Epithelial cell of proximal tubule (primary cell): ENCODE measurements around the gene WDR18. TPM values are rescaled to one million over a fixed set of nuclear protein-coding genes. Genes with fewer than 3 reads are reported as not detected.

ENCODE experiments used
- DNase-seq: peaks from one replicate; pipeline ENCODE4 v3.0.0-alpha.2; 2011; ENCODE audit warnings: low read depth
- H3K4me3 ChIP-seq: 2 replicates; pipeline ENCODE4 v1.5.1; 2011; ENCODE audit warnings: low read depth, mild to moderate bottlenecking, low read length
- total RNA-seq: library from RNA; depleted of rRNA; stranded (reverse); fragments of >200 nt; gene quantifications from 2 replicates; pipeline ENCODE4 v1.2.3, GENCODE V29; 2015
- TF ChIP-seq, protein P1 (sequence below): conservative IDR thresholded peaks from 2 replicates; pipeline ENCODE4 v1.5.1; 2012; ENCODE audit warnings: low read depth, mild to moderate bottlenecking, low read length

The WDR18 gene
- total RNA-seq, 1 donor from 2014 or later, result 71.0 TPM

DNA sequence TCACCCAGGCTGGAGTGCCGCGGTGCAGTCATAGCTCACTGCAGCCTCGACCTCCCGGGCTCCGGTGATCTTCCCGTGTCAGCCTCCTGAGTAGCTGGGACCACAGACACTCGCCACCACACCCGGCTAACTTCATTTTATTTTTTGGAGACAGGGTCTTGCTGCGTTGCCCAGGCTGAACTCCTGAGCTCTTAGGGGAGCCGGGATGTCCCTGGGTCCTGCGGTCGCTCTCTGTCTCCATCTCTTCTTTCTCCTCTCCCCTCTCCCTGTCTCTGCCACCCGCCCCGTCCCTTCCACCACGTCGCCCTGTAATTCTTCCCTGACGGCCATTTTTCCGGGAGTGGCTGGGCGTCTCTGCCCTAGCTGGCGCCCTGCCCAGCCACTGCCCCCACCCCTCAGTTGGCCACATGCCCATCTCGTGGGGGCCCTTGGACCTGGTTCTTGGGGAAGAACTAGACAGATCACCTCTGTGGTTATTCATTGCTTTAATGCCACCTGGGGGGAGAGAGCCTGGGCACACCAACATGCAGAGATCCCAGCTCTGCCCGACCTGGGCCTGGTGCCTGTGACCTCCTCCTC lies 39.4 kb upstream of the WDR18 start:
- H3K4me3 ChIP-seq, result no peak overlapping the region
- TF ChIP-seq, protein P1, sequence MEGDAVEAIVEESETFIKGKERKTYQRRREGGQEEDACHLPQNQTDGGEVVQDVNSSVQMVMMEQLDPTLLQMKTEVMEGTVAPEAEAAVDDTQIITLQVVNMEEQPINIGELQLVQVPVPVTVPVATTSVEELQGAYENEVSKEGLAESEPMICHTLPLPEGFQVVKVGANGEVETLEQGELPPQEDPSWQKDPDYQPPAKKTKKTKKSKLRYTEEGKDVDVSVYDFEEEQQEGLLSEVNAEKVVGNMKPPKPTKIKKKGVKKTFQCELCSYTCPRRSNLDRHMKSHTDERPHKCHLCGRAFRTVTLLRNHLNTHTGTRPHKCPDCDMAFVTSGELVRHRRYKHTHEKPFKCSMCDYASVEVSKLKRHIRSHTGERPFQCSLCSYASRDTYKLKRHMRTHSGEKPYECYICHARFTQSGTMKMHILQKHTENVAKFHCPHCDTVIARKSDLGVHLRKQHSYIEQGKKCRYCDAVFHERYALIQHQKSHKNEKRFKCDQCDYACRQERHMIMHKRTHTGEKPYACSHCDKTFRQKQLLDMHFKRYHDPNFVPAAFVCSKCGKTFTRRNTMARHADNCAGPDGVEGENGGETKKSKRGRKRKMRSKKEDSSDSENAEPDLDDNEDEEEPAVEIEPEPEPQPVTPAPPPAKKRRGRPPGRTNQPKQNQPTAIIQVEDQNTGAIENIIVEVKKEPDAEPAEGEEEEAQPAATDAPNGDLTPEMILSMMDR, result no peak
- no peak for DNase-seq

DNA sequence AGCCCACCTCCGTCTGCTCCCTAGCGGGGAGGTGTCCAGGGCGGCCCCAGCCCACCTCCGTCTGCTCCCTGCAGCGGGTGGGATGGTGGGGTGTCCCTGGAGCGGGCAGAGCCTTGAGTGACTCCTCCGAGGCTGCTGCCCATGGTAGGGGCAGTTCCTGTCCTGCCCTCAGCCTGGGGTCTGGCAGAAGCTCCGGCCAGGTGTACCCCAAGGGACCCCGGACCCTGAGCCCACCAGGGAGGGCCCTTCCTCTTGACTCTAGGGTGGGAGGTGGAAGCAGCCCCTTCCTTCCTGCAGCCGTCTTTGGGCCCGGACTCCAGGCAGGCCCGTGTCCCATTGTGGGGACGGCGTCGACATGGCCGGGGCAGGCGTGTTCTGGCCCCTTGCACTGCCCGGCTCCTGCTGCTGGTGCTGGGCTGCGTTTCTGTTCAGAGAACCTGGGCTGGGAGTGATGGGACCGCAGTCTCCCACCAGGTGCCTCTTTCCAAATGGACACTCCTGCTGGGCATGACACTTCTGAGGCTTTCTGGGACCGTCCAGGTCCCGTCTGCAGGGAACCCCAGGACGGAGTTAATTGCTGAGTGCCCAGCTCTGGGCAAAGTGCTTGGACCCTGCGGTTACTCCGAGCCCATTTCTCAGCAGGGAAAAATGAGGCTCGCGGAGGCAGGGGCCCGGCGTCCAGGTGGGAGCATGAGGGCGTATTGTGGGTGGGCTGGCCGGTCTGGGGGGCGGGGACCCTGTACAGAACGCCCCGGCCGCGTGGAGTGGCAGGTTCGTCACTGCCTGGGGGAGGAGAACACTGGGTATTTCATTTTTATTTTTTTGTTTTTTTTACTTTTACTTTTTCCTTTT lies 38.5 kb upstream of the WDR18 start:
- H3K4me3 ChIP-seq, result no peak overlapping the region
- DNase-seq, result no peak
- TF ChIP-seq, protein P1, result no peak

DNA sequence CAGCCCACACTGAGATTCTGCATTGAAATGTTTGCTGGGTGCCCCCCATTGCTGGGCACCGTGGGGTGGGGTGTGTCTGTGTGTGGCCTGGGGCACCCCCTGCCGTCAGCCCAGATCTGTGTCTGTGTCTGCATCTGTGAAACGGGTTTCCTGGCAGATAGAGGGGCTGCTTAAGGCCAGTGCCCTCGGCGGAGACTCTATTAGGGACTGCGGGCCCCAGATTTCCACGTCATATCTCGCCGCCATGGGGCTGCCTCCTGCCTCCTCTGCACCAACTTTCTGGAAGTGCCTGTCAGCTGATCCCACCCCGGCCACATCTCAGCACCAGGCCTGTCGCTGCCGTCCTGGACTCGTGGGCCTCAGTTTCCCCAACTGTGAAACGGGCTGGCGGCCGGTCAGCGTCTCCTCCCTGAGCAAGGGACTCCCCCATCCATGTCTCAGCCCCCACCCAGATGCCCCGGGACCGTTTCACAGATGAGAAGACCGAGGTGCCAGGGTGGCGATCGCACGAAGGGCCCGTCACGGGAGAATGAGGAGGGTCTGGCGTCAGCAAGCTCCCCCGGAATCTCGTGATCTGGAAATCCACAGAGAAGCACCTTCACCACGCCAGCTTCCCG lies 36.9 kb upstream of the WDR18 start:
- H3K4me3 ChIP-seq, result no peak overlapping the region
- no peak for DNase-seq
- TF ChIP-seq, protein P1, result no peak

DNA sequence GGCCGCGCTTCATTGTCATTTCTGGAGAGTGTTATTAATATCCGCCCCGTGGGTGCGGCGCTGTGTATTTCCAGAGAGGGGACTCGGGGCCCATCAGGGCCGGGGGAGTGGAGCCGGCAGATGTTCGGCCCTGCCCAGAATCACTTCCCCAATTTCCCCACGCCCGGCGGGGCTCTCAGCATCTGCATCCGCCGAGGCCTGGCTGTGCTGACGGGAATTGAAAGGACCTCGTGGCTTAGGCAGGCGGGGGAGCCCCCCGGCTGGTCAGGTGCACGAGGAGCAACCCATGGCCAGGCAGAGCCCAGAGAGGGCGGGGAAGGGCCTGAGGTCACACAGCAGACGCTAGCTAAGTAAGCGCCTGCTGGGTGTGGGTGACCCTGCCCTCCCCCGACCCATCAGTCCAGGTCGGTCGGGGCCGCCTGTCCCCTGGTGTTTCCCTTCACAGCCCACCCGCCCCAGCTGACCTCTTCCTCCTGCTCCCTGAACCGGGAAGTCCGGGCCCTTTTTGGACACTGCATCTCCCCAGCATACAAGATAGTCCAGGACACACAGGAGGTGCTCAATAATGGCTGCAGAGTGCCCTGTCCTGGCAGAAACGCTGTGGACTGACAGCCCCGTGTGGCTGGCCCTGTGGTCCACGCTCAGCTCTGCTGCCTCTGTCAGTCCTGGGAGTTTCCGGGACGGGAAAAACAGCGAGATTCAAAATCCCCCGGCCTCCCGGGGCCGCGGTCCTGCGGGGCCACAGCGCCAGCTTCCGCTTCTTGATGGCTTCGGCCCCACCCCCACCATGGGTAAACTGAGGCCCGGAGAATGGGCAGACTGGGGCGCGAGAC lies 36.2 kb upstream of the WDR18 start:
- TF ChIP-seq, protein P1, result no peak
- H3K4me3 ChIP-seq, result no peak overlapping the region
- no peak for DNase-seq

DNA sequence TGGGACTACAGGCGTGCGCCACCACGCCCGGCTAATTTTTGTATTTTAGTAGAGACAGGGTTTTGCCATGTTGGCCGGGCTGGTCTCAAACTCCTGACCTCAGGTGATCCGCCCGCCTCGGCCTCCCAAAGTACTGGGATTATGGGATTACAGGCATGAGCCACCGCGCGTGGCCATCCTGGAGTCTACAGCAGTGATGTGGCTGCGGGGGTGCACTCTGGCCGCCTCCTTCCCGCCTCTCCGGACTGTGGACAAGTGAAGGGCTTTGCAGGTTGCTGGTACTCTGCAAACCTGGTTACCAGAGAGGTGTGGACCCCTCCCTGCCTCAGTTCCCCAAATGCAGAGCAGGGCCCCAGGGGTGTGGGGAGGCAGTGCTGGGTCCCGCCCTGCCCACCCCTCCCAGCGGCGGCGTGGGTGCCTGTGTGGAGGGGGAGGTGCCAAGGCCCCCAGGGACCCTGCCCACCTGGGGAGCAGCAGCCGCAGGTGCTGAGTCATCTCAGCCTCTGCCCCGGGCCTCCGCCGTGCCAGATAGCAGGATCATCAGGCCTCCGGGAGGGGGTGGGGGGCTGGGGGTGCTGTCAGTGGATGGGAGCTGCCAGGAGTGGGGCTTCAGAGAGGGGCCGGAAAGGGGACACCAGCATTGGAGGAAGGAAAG lies 35.2 kb upstream of the WDR18 start:
- TF ChIP-seq, protein P1, result no peak
- no peak for DNase-seq
- no peak overlapping the region for H3K4me3 ChIP-seq

DNA sequence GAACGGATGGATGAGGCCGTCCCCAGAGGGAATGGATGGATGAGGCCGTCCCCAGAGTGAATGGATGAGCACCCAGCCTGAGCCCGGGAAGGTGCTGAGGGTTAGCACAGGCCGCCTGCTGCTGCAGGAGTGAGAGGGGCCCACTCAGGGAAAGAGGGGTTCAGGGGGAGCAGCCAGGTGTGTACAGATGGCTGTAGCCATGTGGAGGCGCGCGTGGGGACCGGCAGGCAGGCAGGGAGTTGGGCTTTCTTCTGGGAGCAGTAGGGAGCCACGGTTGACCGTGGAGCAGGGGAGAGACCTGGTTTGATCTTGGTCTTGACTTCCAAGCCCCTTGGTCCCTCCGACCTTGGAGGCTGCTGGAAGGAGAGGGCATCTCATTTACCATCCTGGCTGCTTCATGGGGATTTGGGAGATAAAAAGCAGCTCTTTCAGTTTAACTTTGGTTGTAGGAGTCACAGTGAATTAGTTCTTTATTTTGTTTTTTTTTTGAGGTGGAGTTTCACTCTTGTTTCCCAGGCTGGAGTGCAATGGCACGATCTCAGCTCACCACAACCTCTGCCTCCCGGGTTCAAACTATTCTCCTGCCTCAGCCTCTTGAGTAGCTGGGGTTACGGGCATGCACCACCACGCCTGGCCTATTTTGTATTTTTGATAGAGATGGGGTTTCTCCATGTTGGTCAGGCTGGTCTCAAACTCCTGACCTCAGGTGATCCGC lies 33.6 kb upstream of the WDR18 start:
- TF ChIP-seq, protein P1, result no peak
- DNase-seq, result no peak

More for the DNA sequence above, 33.6 kb upstream of the WDR18 start:
- no peak overlapping the region for H3K4me3 ChIP-seq
